Tibial nerve (tissue), 4 donors: Measurements from ENCODE around the gene TATDN2.

Experiments used
- CTCF ChIP-seq, 5 experiments: fragments of 200-600 bp in 3 of 5; fragments of 450-650 bp in 2 of 5; sonication (generic) in 3 of 5; IDR thresholded peaks; one replicate each; pipeline ENCODE4 v1.5.1; 2016 to 2019; ENCODE audit warnings: antibody characterized with exemption in 5 of 5, mild to moderate bottlenecking in 3 of 5, moderate library complexity in 2 of 5
- EP300 ChIP-seq, 2 donors: sonication (generic); formaldehyde crosslinking; IDR thresholded peaks; one replicate each; pipeline ENCODE4 v1.6.1; 2017; ENCODE audit warnings: antibody characterized with exemption in 2 of 2, mild to moderate bottlenecking in 1 of 2

DNA sequence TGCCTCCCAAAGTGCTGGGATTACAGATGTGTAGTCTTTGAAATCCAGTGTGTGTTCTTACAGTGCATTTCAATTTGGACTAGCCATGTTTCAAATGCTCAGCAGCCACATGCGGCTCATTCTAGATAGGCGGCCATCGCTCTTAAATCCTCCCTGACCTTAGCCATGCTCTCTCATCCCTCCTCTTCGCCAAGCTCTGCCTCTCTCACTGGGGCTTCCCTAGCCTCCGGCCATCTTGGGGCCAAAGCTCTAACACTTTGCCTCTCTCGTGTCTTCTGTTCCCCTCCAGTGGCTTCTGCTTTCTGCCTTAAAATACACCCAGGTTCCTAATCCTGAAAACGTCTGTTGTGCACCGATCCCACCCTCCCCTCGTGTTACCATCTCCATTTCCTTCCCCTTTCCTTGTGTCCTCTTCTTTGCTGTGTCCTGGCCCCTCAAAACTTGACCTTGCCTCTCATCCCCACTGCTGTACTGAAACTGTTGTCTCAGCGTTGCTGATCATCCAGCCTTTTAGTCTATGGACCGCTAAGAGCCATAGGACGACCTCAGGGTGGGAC lies 45.8 kb downstream of the TATDN2 start:
- no peak for TF ChIP-seq EP300 (IDR thresholded peaks at IDR 0.05)
- TF ChIP-seq CTCF (IDR thresholded peaks at IDR 0.05), result no peak
